Activated T-helper 1 cell treated with anti-CD3 and anti-CD28 coated beads, Interleukin-2, amount 50 U/mL, for 16 hours (primary cell): ENCODE results near the gene CFAP46.
"Not testable (repeated sequence)": the region's sequence is repeated elsewhere in the genome, so short reads cannot be mapped to it uniquely, and the experiment has no call there.

Source experiments
- DNase-seq, 2 donors: peaks; one replicate each; pipeline ENCODE4 v3.0.0-alpha.2; 2020; ENCODE audit warnings: low read depth in 1 of 2, low spot score in 1 of 2

The CFAP46 gene

GRCh38 chr10:132901351-132901750 is 41.0 kb downstream of the CFAP46 start:
- no peak for DNase-seq

- no peak for DNase-seq
Measured at GRCh38 chr10:132900211-132900756, 42.1 kb downstream of the CFAP46 start.

- no peak for DNase-seq
Measured at GRCh38 chr10:132899751-132900065, 42.7 kb downstream of the CFAP46 start.

GRCh38 chr10:132899054-132899750 is 43.2 kb downstream of the CFAP46 start:
- DNase-seq, result no peak

GRCh38 chr10:132898391-132899053 is 43.8 kb downstream of the CFAP46 start:
- DNase-seq, result no peak

GRCh38 chr10:132897516-132898381 is 44.6 kb downstream of the CFAP46 start:
- no peak for DNase-seq

- DNase-seq, result not testable (repeated sequence)
Measured at GRCh38 chr10:132893786-132894185, 48.6 kb downstream of the CFAP46 start.

GRCh38 chr10:132893090-132893489 is 49.3 kb downstream of the CFAP46 start:
- DNase-seq, result no peak

- DNase-seq, result no peak
Measured at GRCh38 chr10:132892004-132892403, 50.4 kb downstream of the CFAP46 start.

GRCh38 chr10:132891368-132891767 is 51.0 kb downstream of the CFAP46 start:
- no peak for DNase-seq

- DNase-seq, result no peak
Measured at GRCh38 chr10:132890301-132890700, 52.1 kb downstream of the CFAP46 start.

GRCh38 chr10:132889556-132889955 is 52.8 kb downstream of the CFAP46 start:
- no peak for DNase-seq

- DNase-seq, result no peak
Measured at GRCh38 chr10:132888898-132889490, 53.4 kb downstream of the CFAP46 start.

GRCh38 chr10:132888446-132888845 is 53.9 kb downstream of the CFAP46 start:
- not testable (repeated sequence) for DNase-seq

GRCh38 chr10:132886211-132887099 is 55.9 kb downstream of the CFAP46 start:
- DNase-seq, result no peak

GRCh38 chr10:132885451-132886210 is 56.7 kb downstream of the CFAP46 start:
- DNase-seq, result no peak

GRCh38 chr10:132884691-132885271 is 57.6 kb downstream of the CFAP46 start:
- no peak for DNase-seq

- DNase-seq, result no peak
Measured at GRCh38 chr10:132884041-132884440, 58.3 kb downstream of the CFAP46 start.

GRCh38 chr10:132883391-132883881 is 58.9 kb downstream of the CFAP46 start:
- DNase-seq, result no peak
